SK-N-SH treated with all-trans-retinoic acid at 6 μM for 48 hours (cell line): Measurements from ENCODE around the gene RARRES1.

Source experiments
- ARNTL ChIP-seq: fragments of 450-650 bp; formaldehyde crosslinking; IDR thresholded peaks from 2 replicates; pipeline ENCODE4 v1.5.0; 2020; ENCODE audit warnings: low read depth, mild to moderate bottlenecking, moderate library complexity, borderline replicate concordance
- CSRNP3 ChIP-seq: fragments of 250-450 bp; sonication (Bioruptor Pico); IDR thresholded peaks from 2 replicates; pipeline ENCODE4 v1.5.1; 2021; ENCODE audit warnings: mild to moderate bottlenecking, moderate library complexity
- RARB ChIP-seq: fragments of 250-450 bp; sonication (Bioruptor Pico); IDR thresholded peaks from 2 replicates; pipeline ENCODE4 v1.8.0; 2021; ENCODE audit warnings: mild to moderate bottlenecking, moderate library complexity
- SNAI2 ChIP-seq: fragments of 250-450 bp; sonication (Bioruptor Pico); IDR thresholded peaks from 2 replicates; pipeline ENCODE4 v1.5.0; 2020; ENCODE audit warnings: mild to moderate bottlenecking, moderate library complexity
- ZC3H10 ChIP-seq: fragments of 250-450 bp; sonication (Bioruptor Pico); IDR thresholded peaks from 2 replicates; pipeline ENCODE4 v1.5.1; 2021; ENCODE audit warnings: mild to moderate bottlenecking, moderate library complexity
- ZFP30 ChIP-seq: fragments of 450-650 bp; formaldehyde crosslinking; IDR thresholded peaks from 2 replicates; pipeline ENCODE4 v1.5.0; 2022; ENCODE audit warnings: mild to moderate bottlenecking, moderate library complexity
- ZNF8 ChIP-seq: fragments of 450-650 bp; formaldehyde crosslinking; IDR thresholded peaks from 2 replicates; pipeline ENCODE4 v1.5.0; 2020; ENCODE audit warnings: mild to moderate bottlenecking, moderate library complexity
- TF ChIP-seq, protein P1 (sequence below): fragments of 250-450 bp; sonication (Bioruptor Pico); IDR thresholded peaks from 2 replicates; pipeline ENCODE4 v1.5.0; 2020; ENCODE audit warnings: mild to moderate bottlenecking, moderate library complexity
- TF ChIP-seq, protein P2 (sequence below): fragments of 250-450 bp; sonication (Bioruptor Pico); IDR thresholded peaks from 2 replicates; pipeline ENCODE4 v1.8.0; 2021; ENCODE audit warnings: low read depth, mild to moderate bottlenecking, moderate library complexity, borderline replicate concordance

GRCh38 chr3:158668506-158668905 is 63.8 kb downstream of the RARRES1 start:
- TF ChIP-seq, protein P1, sequence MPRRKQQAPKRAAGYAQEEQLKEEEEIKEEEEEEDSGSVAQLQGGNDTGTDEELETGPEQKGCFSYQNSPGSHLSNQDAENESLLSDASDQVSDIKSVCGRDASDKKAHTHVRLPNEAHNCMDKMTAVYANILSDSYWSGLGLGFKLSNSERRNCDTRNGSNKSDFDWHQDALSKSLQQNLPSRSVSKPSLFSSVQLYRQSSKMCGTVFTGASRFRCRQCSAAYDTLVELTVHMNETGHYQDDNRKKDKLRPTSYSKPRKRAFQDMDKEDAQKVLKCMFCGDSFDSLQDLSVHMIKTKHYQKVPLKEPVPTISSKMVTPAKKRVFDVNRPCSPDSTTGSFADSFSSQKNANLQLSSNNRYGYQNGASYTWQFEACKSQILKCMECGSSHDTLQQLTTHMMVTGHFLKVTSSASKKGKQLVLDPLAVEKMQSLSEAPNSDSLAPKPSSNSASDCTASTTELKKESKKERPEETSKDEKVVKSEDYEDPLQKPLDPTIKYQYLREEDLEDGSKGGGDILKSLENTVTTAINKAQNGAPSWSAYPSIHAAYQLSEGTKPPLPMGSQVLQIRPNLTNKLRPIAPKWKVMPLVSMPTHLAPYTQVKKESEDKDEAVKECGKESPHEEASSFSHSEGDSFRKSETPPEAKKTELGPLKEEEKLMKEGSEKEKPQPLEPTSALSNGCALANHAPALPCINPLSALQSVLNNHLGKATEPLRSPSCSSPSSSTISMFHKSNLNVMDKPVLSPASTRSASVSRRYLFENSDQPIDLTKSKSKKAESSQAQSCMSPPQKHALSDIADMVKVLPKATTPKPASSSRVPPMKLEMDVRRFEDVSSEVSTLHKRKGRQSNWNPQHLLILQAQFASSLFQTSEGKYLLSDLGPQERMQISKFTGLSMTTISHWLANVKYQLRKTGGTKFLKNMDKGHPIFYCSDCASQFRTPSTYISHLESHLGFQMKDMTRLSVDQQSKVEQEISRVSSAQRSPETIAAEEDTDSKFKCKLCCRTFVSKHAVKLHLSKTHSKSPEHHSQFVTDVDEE (CRISPR knock-in tag), result no peak
- TF ChIP-seq ZFP30 (no peak), ZNF8 (CRISPR knock-in tag) (no peak), ARNTL (CRISPR knock-in tag) (no peak), RARB (CRISPR knock-in tag) (no peak), SNAI2 (CRISPR knock-in tag) (no peak), ZC3H10 (CRISPR knock-in tag) (no peak), CSRNP3 (CRISPR knock-in tag) (no peak)
- TF ChIP-seq, protein P2, sequence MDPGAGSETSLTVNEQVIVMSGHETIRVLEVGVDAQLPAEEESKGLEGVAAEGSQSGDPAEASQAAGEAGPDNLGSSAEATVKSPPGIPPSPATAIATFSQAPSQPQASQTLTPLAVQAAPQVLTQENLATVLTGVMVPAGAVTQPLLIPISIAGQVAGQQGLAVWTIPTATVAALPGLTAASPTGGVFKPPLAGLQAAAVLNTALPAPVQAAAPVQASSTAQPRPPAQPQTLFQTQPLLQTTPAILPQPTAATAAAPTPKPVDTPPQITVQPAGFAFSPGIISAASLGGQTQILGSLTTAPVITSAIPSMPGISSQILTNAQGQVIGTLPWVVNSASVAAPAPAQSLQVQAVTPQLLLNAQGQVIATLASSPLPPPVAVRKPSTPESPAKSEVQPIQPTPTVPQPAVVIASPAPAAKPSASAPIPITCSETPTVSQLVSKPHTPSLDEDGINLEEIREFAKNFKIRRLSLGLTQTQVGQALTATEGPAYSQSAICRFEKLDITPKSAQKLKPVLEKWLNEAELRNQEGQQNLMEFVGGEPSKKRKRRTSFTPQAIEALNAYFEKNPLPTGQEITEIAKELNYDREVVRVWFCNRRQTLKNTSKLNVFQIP (CRISPR knock-in tag), result no peak
